ENCODE measurements around the gene NR2E1. TPM values are rescaled to one million over a fixed set of nuclear protein-coding genes. Genes with fewer than 3 reads are reported as not detected.

Gene NR2E1
- total RNA-seq, 2 donors from 2014 or later = not detected

DNA sequence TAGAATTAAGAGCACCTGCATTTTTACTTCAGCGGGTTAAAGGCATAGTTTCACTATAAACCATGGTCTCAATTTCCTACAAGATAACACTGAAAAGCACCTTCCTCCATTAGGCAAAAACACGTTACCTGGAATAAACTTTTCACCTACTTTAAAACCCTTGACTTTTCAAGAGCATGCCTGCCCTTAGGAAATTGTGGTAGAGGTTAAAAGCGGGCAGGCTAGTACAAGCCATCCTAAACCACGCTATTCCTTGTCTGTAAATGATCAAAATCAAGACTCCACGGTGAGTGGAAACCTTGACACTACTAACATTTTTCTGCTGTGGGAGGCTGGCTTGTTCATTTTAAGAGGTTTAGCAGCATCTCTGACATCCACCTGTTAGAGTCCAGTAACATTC lies 43.9 kb downstream of the NR2E1 start:
- H3K27ac Mint-ChIP-seq = no peak overlapping the region
- no peaks in the 10 kb centered on the region for H3K27me3 Mint-ChIP-seq (ENCODE audit: insufficient read depth)
- H3K4me1 Mint-ChIP-seq = no peaks in the 10 kb centered on the region
- TF ChIP-seq, protein P1, sequence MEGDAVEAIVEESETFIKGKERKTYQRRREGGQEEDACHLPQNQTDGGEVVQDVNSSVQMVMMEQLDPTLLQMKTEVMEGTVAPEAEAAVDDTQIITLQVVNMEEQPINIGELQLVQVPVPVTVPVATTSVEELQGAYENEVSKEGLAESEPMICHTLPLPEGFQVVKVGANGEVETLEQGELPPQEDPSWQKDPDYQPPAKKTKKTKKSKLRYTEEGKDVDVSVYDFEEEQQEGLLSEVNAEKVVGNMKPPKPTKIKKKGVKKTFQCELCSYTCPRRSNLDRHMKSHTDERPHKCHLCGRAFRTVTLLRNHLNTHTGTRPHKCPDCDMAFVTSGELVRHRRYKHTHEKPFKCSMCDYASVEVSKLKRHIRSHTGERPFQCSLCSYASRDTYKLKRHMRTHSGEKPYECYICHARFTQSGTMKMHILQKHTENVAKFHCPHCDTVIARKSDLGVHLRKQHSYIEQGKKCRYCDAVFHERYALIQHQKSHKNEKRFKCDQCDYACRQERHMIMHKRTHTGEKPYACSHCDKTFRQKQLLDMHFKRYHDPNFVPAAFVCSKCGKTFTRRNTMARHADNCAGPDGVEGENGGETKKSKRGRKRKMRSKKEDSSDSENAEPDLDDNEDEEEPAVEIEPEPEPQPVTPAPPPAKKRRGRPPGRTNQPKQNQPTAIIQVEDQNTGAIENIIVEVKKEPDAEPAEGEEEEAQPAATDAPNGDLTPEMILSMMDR (conservative IDR thresholded peaks at IDR 0.05) = no peak
- no peak overlapping the region for H3K4me3 ChIP-seq (ENCODE audit: low read length)
- H3K9me3 ChIP-seq (ENCODE audit: control insufficient read depth, low read length) = no peaks in the 10 kb centered on the region
- no peak overlapping the region for H3K27ac ChIP-seq (ENCODE audit: low read depth, low read length)
- WGBS, 2 experiments (ENCODE audit: insufficient coverage in 1 of 2, insufficient read length in 1 of 2) = 82 to 97% methylated on average over 5 of the region's 5 CpGs
- no peak overlapping the region for H3K4me3 Mint-ChIP-seq
- H3K9ac ChIP-seq (ENCODE audit: extremely low read depth, low read length, poor library complexity, severe bottlenecking) = no peak overlapping the region
- no peaks in the 10 kb centered on the region for H3K4me1 ChIP-seq (ENCODE audit: control insufficient read depth, insufficient read depth, low read length)
- no peaks in the 10 kb centered on the region for H3K27me3 ChIP-seq (ENCODE audit: control insufficient read depth, insufficient read depth, low read length, poor library complexity, severe bottlenecking)
- H3K36me3 ChIP-seq (ENCODE audit: control insufficient read depth, insufficient read depth, low read length) = peaks cover 33% of the 10 kb centered on the region
- H3K9me3 Mint-ChIP-seq = no peaks in the 10 kb centered on the region
- no peak for DNase-seq
- H3K36me3 Mint-ChIP-seq (ENCODE audit: low read depth) = peaks cover 3% of the 10 kb centered on the region

DNA sequence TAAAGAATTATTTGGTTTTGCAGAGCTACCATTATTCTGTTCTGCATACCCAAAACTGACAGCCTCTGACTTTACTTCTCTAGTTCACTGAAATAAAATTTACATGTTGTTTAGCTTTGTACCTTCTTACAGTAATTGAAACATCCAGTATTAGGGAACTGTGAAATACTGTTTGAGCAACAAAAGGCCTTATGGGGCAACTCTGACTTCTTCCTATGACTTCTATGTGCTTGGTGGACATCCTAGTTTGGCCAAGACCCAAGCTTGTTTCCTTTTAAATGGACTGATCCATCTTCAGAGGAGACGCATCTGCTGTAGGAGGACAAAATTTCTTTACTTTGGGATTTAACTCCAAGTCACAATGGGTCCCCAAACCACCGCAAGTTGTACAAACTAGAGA lies 44.7 kb downstream of the NR2E1 start:
- H3K27ac ChIP-seq (ENCODE audit: low read depth, low read length) = no peak overlapping the region
- H3K9me3 ChIP-seq (ENCODE audit: control insufficient read depth, low read length) = no peaks in the 10 kb centered on the region
- H3K27ac Mint-ChIP-seq = no peak overlapping the region
- H3K4me3 ChIP-seq (ENCODE audit: low read length) = no peak overlapping the region
- H3K4me3 Mint-ChIP-seq = no peak overlapping the region
- no peak overlapping the region for H3K9ac ChIP-seq (ENCODE audit: extremely low read depth, low read length, poor library complexity, severe bottlenecking)
- WGBS, 2 experiments (ENCODE audit: insufficient coverage in 1 of 2, insufficient read length in 1 of 2) = 96 to 100% methylated on average over 1 to 2 of the region's 2 CpGs
- no peaks in the 10 kb centered on the region for H3K9me3 Mint-ChIP-seq
- peaks cover 33% of the 10 kb centered on the region for H3K36me3 ChIP-seq (ENCODE audit: control insufficient read depth, insufficient read depth, low read length)
- no peak for DNase-seq
- H3K27me3 ChIP-seq (ENCODE audit: control insufficient read depth, insufficient read depth, low read length, poor library complexity, severe bottlenecking) = no peaks in the 10 kb centered on the region
- no peaks in the 10 kb centered on the region for H3K27me3 Mint-ChIP-seq (ENCODE audit: insufficient read depth)
- H3K4me1 Mint-ChIP-seq = no peaks in the 10 kb centered on the region
- H3K36me3 Mint-ChIP-seq (ENCODE audit: low read depth) = peaks cover 3% of the 10 kb centered on the region
- H3K4me1 ChIP-seq (ENCODE audit: control insufficient read depth, insufficient read depth, low read length) = no peaks in the 10 kb centered on the region
- TF ChIP-seq, protein P1 (conservative IDR thresholded peaks at IDR 0.05) = no peak

DNA sequence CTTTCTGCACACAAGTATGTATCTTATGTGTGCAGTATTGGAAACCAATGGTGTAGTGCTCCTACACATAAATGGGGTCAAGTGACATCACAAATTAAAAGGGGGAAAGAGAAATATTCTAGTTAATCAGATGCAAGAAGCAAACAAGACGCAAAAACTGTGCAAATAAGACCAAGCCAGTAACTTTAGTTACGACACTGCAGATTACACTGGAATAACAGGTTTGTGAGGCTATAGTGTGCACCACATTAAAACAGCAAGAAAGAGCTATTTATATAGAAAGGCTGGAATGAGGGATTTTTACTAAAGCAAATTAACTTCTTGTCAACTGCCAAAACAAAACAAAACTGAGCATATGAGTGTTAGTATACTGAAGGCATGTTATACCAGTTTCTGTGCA lies 45.8 kb downstream of the NR2E1 start:
- Histone ChIP-seq H3K4me3 (ENCODE audit: low read length) (no peak overlapping the region), H3K27ac (ENCODE audit: low read depth, low read length) (no peak overlapping the region), H3K9ac (ENCODE audit: extremely low read depth, low read length, poor library complexity, severe bottlenecking) (no peak overlapping the region), H3K4me1 (ENCODE audit: control insufficient read depth, insufficient read depth, low read length) (no peaks in the 10 kb centered on the region), H3K36me3 (ENCODE audit: control insufficient read depth, insufficient read depth, low read length) (peaks cover 41% of the 10 kb centered on the region), H3K9me3 (ENCODE audit: control insufficient read depth, low read length) (no peaks in the 10 kb centered on the region), H3K27me3 (ENCODE audit: control insufficient read depth, insufficient read depth, low read length, poor library complexity, severe bottlenecking) (no peaks in the 10 kb centered on the region)
- H3K36me3 Mint-ChIP-seq (ENCODE audit: low read depth) = peaks cover 8% of the 10 kb centered on the region
- no peak overlapping the region for H3K27ac Mint-ChIP-seq
- no peaks in the 10 kb centered on the region for H3K27me3 Mint-ChIP-seq (ENCODE audit: insufficient read depth)
- WGBS, 2 experiments (ENCODE audit: insufficient coverage in 1 of 2, insufficient read length in 1 of 2) = 93 to 100% methylated on average over 2 of the region's 2 CpGs
- no peak overlapping the region for H3K4me3 Mint-ChIP-seq
- TF ChIP-seq, protein P1 (conservative IDR thresholded peaks at IDR 0.05) = no peak
- H3K9me3 Mint-ChIP-seq = no peaks in the 10 kb centered on the region
- no peaks in the 10 kb centered on the region for H3K4me1 Mint-ChIP-seq
- DNase-seq = no peak
